HCT116 (cell line): Measurements from ENCODE around the gene RFESD. TPM values are rescaled to one million over a fixed set of nuclear protein-coding genes. Genes with fewer than 3 reads are reported as not detected.

Experiments
- ATAC-seq: fragments of 200-7000 bp; cut with Tn5 transposase; 2 replicates; pipeline ENCODE4 v1.9.1; 2020; ENCODE audit warnings: mild to moderate bottlenecking, moderate library complexity
- BruUV-seq: library from RNA; stranded (reverse); fragments of 400-500 nt; replicated peaks from 2 replicates; lab custom pipeline; 2021; lab: Mats Ljungman, UMichigan
- CTCF ChIA-PET: fragments of 300-600 bp; sonication (Branson Sonifier 250); formaldehyde crosslinking; loops from one replicate; lab custom pipeline; 2021; ENCODE audit warnings: antibody characterized with exemption; lab: Charles Lee
- POLR2A ChIA-PET: fragments of 300-600, 350-600 bp; sonication (Branson Sonifier 250); formaldehyde crosslinking; loops from one replicate; lab custom pipeline; 2021; ENCODE audit warnings: antibody characterized with exemption; lab: Charles Lee
- RAD21 ChIA-PET, 2 experiments: fragments of 300-600 bp; sonication (Branson Sonifier 250); formaldehyde crosslinking; loops; one replicate each; lab custom pipeline; 2023; ENCODE audit warnings: low total read pairs in 2 of 2; ENCODE audit not compliant: uncharacterized antibody in 2 of 2, unreplicated experiment in 2 of 2, low non-redundant PET in 1 of 2; lab: Charles Lee
- DNase-seq: peaks from one replicate; pipeline ENCODE4 v3.0.0-alpha.2; 2010; ENCODE audit warnings: low read depth, low spot score
- H2AFZ ChIP-seq: fragments of 200-600 bp; shearing (Covaris generic), sonication (generic); 2 replicates; pipeline ENCODE4 v1.6.1; 2017; ENCODE audit warnings: low read depth, mixed run types, mixed read lengths, antibody characterized with exemption, low read length; ENCODE audit not compliant: poor library complexity, severe bottlenecking
- H3K27ac ChIP-seq: 2 replicates; pipeline ENCODE4 v1.5.1; 2012; ENCODE audit warnings: low read depth, low read length
- H3K27me3 ChIP-seq: fragments of 200-600 bp; sonication (generic); 2 replicates; pipeline ENCODE4 v1.6.1; 2016; ENCODE audit warnings: mixed run types, low read length, mixed read lengths; ENCODE audit not compliant: insufficient read depth
- H3K36me3 ChIP-seq, 2 experiments: fragments of 200-500 bp in 1 of 2; fragments of 200-600 bp in 1 of 2; sonication (Bioruptor generic) in 1 of 2; sonication (generic) in 1 of 2; 2 replicates each; pipeline versions ENCODE4 v1.5.1 to v1.6.1; 2014 to 2016; ENCODE audit warnings: low read length in 2 of 2, inconsistent platforms in 1 of 2, mixed read lengths in 1 of 2, mixed run types in 1 of 2; ENCODE audit not compliant: insufficient read depth in 2 of 2, control insufficient read depth in 1 of 2
- H3K4me1 ChIP-seq, 2 experiments: fragments of 200-600 bp in 1 of 2; sonication (generic) in 1 of 2; 2 replicates each; pipeline versions ENCODE4 v1.5.1 to v1.6.1; 2012 to 2017; ENCODE audit warnings: low read length in 2 of 2, inconsistent platforms in 1 of 2, mild to moderate bottlenecking in 1 of 2, mixed read lengths in 1 of 2, mixed run types in 1 of 2, moderate library complexity in 1 of 2; ENCODE audit not compliant: insufficient read depth in 2 of 2, control insufficient read depth in 1 of 2
- H3K4me2 ChIP-seq: fragments of 200-600 bp; sonication (generic); 2 replicates; pipeline ENCODE4 v1.6.1; 2017; ENCODE audit warnings: mixed run types, low read length, mixed read lengths
- H3K4me3 ChIP-seq, 2 experiments: fragments of 200-600 bp in 1 of 2; sonication (generic) in 1 of 2; replicated peaks in 1 of 2; 2 replicates each; pipeline ENCODE4 v1.5.1; 2011 to 2016; ENCODE audit warnings: low read length in 2 of 2, control low read depth in 1 of 2, low read depth in 1 of 2, mild to moderate bottlenecking in 1 of 2, mixed read lengths in 1 of 2, mixed run types in 1 of 2
- H3K79me2 ChIP-seq: fragments of 200-600 bp; sonication (generic); 2 replicates; pipeline ENCODE4 v1.6.1; 2017; ENCODE audit warnings: mild to moderate bottlenecking, mixed run types, low read length, moderate library complexity, mixed read lengths; ENCODE audit not compliant: insufficient read depth
- H3K9ac ChIP-seq: fragments of 200-600 bp; sonication (generic); 2 replicates; pipeline ENCODE4 v1.6.1; 2016; ENCODE audit warnings: low read length, mixed read lengths
- H3K9me2 ChIP-seq: fragments of 200-600 bp; sonication (generic), shearing (Covaris generic); 2 replicates; pipeline ENCODE4 v1.6.1; 2017; ENCODE audit warnings: mixed run types, mild to moderate bottlenecking, moderate library complexity; ENCODE audit not compliant: insufficient read depth
- H3K9me3 ChIP-seq, 2 experiments: fragments of 200-500 bp in 1 of 2; fragments of 200-600 bp in 1 of 2; sonication (Bioruptor generic) in 1 of 2; sonication (generic) in 1 of 2; 2 replicates each; pipeline ENCODE4 v1.6.1; 2014 to 2017; ENCODE audit warnings: low read length in 2 of 2, mixed read lengths in 2 of 2, inconsistent platforms in 1 of 2, low read depth in 1 of 2, mild to moderate bottlenecking in 1 of 2, mixed run types in 1 of 2, moderate library complexity in 1 of 2; ENCODE audit not compliant: control insufficient read depth in 1 of 2, insufficient read depth in 1 of 2
- H4K20me1 ChIP-seq: fragments of 200-600 bp; sonication (generic), shearing (Covaris generic); 2 replicates; pipeline ENCODE4 v1.6.1; 2017; ENCODE audit warnings: mixed run types, mild to moderate bottlenecking, moderate library complexity; ENCODE audit not compliant: insufficient read depth
- ELF1 ChIP-seq: IDR thresholded peaks from 2 replicates; pipeline ENCODE4 v1.6.1; 2012; ENCODE audit warnings: low read depth, borderline replicate concordance
- JUND ChIP-seq: IDR thresholded peaks from 2 replicates; pipeline ENCODE4 v1.6.1; 2012
- POLR2A ChIP-seq: IDR thresholded peaks from 2 replicates; pipeline ENCODE4 v1.7.0; 2011; ENCODE audit warnings: borderline replicate concordance; ENCODE audit not compliant: insufficient read depth, insufficient read length; ENCODE audit errors: extremely low read depth
- SRF ChIP-seq: IDR thresholded peaks from 2 replicates; pipeline ENCODE4 v1.6.1; 2012; ENCODE audit warnings: low read depth
- TCF7L2 ChIP-seq: IDR thresholded peaks from 2 replicates; pipeline ENCODE4 v1.7.0; 2011; ENCODE audit warnings: borderline replicate concordance, inconsistent platforms; ENCODE audit not compliant: insufficient read depth, insufficient read length; ENCODE audit errors: extremely low read depth
- ZFX ChIP-seq: fragments of 450-650 bp; IDR thresholded peaks from 2 replicates; pipeline ENCODE4 v1.6.1; 2017
- intact Hi-C: fragments of 100-400 bp; cut with micrococcal nuclease; formaldehyde crosslinking; loops from 2 replicates; pipeline ENCODE4 v1.10.0; 2022
- total RNA-seq: library from RNA; stranded (reverse); gene quantifications from one replicate; pipeline ENCODE4 v1.2.1, GENCODE V29; 2021; ENCODE audit not compliant: unreplicated experiment
- TF ChIP-seq, protein P1 (sequence below): IDR thresholded peaks from 2 replicates; pipeline ENCODE4 v1.6.1; 2012; ENCODE audit warnings: low read depth

The RFESD gene
- total RNA-seq, 1 experiment from 2014 or later = 4.1 TPM

DNA sequence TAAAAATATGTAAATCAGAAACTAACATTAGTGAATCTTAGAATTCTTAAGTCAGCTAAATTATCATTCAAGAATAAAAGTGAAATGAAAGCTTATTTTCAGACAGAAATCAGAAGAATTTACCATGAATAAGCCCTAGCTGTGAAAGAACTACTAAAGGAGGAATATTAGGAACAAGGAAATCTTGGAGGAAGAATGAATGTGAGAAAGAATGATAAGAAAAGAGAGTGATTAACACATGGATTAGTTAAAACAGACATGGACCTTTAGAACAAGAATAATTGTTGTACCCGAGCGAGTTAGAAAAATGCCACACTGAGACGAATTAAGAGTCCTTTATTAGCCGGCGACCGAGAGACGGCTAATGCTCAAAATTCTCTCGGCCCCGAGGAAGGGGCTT, 60.5 kb downstream of the RFESD start:
- Histone ChIP-seq H3K9me2 (no peaks in the 10 kb centered on the region), H3K9me3 (no peaks in the 10 kb centered on the region), H3K27ac (no peak overlapping the region), H2AFZ (no peak overlapping the region), H3K4me2 (no peak overlapping the region), H3K9ac (no peak overlapping the region), H3K27me3 (no peaks in the 10 kb centered on the region), H4K20me1 (no peaks in the 10 kb centered on the region), H3K79me2 (no peaks in the 10 kb centered on the region), H3K36me3 (no peaks in the 10 kb centered on the region), H3K4me3 (no peak overlapping the region), H3K4me1 (peaks cover 31 to 33% of the 10 kb centered on the region in 2 experiments)
- intact Hi-C loops = loop anchor here (1.0 kb wide), 1 partner anchor 45 kb away; no protein-coding TSS in a partner anchor
- ChIA-PET POLR2A (no interaction called here), RAD21 (no interaction called here), CTCF (no interaction called here)
- ATAC-seq (no peak), DNase-seq (no peak)
- no TSS peak for BruUV-seq
- no peak for TF ChIP-seq ZFX
- TF ChIP-seq JUND = no peak
- TF ChIP-seq ELF1 = no peak
- TF ChIP-seq TCF7L2 = no peak
- TF ChIP-seq, protein P1, sequence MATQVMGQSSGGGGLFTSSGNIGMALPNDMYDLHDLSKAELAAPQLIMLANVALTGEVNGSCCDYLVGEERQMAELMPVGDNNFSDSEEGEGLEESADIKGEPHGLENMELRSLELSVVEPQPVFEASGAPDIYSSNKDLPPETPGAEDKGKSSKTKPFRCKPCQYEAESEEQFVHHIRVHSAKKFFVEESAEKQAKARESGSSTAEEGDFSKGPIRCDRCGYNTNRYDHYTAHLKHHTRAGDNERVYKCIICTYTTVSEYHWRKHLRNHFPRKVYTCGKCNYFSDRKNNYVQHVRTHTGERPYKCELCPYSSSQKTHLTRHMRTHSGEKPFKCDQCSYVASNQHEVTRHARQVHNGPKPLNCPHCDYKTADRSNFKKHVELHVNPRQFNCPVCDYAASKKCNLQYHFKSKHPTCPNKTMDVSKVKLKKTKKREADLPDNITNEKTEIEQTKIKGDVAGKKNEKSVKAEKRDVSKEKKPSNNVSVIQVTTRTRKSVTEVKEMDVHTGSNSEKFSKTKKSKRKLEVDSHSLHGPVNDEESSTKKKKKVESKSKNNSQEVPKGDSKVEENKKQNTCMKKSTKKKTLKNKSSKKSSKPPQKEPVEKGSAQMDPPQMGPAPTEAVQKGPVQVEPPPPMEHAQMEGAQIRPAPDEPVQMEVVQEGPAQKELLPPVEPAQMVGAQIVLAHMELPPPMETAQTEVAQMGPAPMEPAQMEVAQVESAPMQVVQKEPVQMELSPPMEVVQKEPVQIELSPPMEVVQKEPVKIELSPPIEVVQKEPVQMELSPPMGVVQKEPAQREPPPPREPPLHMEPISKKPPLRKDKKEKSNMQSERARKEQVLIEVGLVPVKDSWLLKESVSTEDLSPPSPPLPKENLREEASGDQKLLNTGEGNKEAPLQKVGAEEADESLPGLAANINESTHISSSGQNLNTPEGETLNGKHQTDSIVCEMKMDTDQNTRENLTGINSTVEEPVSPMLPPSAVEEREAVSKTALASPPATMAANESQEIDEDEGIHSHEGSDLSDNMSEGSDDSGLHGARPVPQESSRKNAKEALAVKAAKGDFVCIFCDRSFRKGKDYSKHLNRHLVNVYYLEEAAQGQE = no peak
- no peak for TF ChIP-seq POLR2A
- TF ChIP-seq SRF = no peak

Other genes with a start within 250 kb of the RFESD start
- 35.1 TPM for gene SKIC3, start 91.8 kb upstream of the RFESD start, total RNA-seq
- 4.6 TPM for gene ARSK, start 91.7 kb upstream of the RFESD start, total RNA-seq
- gene GPR150, start 26.7 kb upstream of the RFESD start, total RNA-seq = not detected
- gene SPATA9, start 36.2 kb downstream of the RFESD start, total RNA-seq = not detected
- 84.3 TPM for gene RHOBTB3, start 84.6 kb downstream of the RFESD start, total RNA-seq
- gene GLRX, start 175.9 kb downstream of the RFESD start, total RNA-seq = 29.3 TPM